ENCODE results near the gene ARSI.

Gene ARSI

DNA sequence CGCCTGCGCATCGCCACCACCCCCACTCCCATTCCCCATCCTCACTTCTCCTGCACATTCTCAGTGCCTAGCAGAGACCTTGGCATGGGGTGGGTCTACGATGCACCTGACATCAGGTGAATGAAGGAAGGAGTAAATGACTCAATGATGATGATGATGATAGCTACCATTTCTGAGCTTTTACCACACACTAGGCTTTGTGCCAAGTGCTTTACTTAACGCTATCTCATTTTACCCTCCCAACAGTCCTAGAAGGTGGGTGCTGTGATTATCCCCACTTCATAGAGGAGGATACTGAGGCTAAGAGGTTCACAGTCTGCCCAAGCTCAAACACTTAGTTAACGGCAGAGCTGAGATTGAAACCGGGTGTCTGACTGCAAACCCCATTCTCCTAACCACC lies 40.2 kb downstream of the ARSI start:
- no peak for DNase-seq (ENCODE audit: low read depth in 1 of 2, low spot score in 1 of 2)

GRCh38 chr5:150261231-150261630 lies 41.5 kb downstream of the ARSI start:
- Histone ChIP-seq H3K4me3 (replicated peaks; ENCODE audit: insufficient read depth, low read length) (no peak overlapping the region), H3K27ac (replicated peaks) (no peak overlapping the region), H3K27me3 (ENCODE audit: insufficient read depth, poor library complexity, severe bottlenecking) (no peaks in the 10 kb centered on the region)
- no peak for DNase-seq (ENCODE audit: low read depth in 1 of 2, low spot score in 1 of 2)
- TF ChIP-seq POLR2AphosphoS5 (IDR thresholded peaks at IDR 0.05; ENCODE audit: low read depth) (no peak), SPI1 (IDR thresholded peaks at IDR 0.05; ENCODE audit: borderline replicate concordance, low read depth) (no peak), CTCF (IDR thresholded peaks at IDR 0.05; ENCODE audit: insufficient read depth, low read length) (no peak), REST (IDR thresholded peaks at IDR 0.05; ENCODE audit: insufficient replicate concordance, low read depth) (no peak), GABPA (IDR thresholded peaks at IDR 0.05; ENCODE audit: low read depth) (no peak)

More for the DNA sequence above, 40.2 kb downstream of the ARSI start:
- H3K27me3 ChIP-seq (ENCODE audit: insufficient read depth, poor library complexity, severe bottlenecking), result no peaks in the 10 kb centered on the region
- TF ChIP-seq GABPA (IDR thresholded peaks at IDR 0.05; ENCODE audit: low read depth), result no peak
- TF ChIP-seq SPI1 (IDR thresholded peaks at IDR 0.05; ENCODE audit: borderline replicate concordance, low read depth), result no peak
- TF ChIP-seq REST (IDR thresholded peaks at IDR 0.05; ENCODE audit: insufficient replicate concordance, low read depth), result no peak
- TF ChIP-seq CTCF (IDR thresholded peaks at IDR 0.05; ENCODE audit: insufficient read depth, low read length), result no peak
- TF ChIP-seq POLR2AphosphoS5 (IDR thresholded peaks at IDR 0.05; ENCODE audit: low read depth), result no peak
- H3K4me3 ChIP-seq (replicated peaks; ENCODE audit: insufficient read depth, low read length), result no peak overlapping the region
- no peak overlapping the region for H3K27ac ChIP-seq (replicated peaks)

- DNase-seq (ENCODE audit: low read depth in 1 of 2, low spot score in 1 of 2), result no peak
- Histone ChIP-seq H3K27ac (replicated peaks) (no peak overlapping the region), H3K4me3 (replicated peaks; ENCODE audit: insufficient read depth, low read length) (no peak overlapping the region), H3K27me3 (ENCODE audit: insufficient read depth, poor library complexity, severe bottlenecking) (no peaks in the 10 kb centered on the region)
- TF ChIP-seq GABPA (IDR thresholded peaks at IDR 0.05; ENCODE audit: low read depth) (no peak), SPI1 (IDR thresholded peaks at IDR 0.05; ENCODE audit: borderline replicate concordance, low read depth) (no peak), REST (IDR thresholded peaks at IDR 0.05; ENCODE audit: insufficient replicate concordance, low read depth) (no peak), CTCF (IDR thresholded peaks at IDR 0.05; ENCODE audit: insufficient read depth, low read length) (no peak), POLR2AphosphoS5 (IDR thresholded peaks at IDR 0.05; ENCODE audit: low read depth) (no peak)
These were observed 44.6 kb downstream of the ARSI start for GRCh38 chr5:150258130-150258529.
